CD14-positive monocyte (primary cell): ENCODE measurements around the gene ABCC11. TPM values are rescaled to one million over a fixed set of nuclear protein-coding genes. Genes with fewer than 3 reads are reported as not detected.

ENCODE experiments used
- DNase-seq, 3 donors: peaks; one replicate each; pipeline ENCODE4 v3.0.0-alpha.2; 2011 to 2022
- H2AFZ ChIP-seq: 2 replicates; pipeline ENCODE4 v1.6.0; 2012; ENCODE audit warnings: mild to moderate bottlenecking, low read depth, low read length, inconsistent platforms; ENCODE audit not compliant: insufficient read depth, poor library complexity, severe bottlenecking
- H3K27ac ChIP-seq, 2 donors: 1 replicate in 1 of 2; 2 replicates in 1 of 2; pipeline ENCODE4 v1.5.1; 2012 to 2013; ENCODE audit warnings: low read length in 2 of 2, control low read depth in 1 of 2, inconsistent platforms in 1 of 2, low read depth in 1 of 2, mild to moderate bottlenecking in 1 of 2
- H3K27me3 ChIP-seq, 2 donors: one replicate each; pipeline versions ENCODE4 v1.6.0 to v1.6.1; 2011 to 2013; ENCODE audit warnings: low read length in 2 of 2; ENCODE audit not compliant: control insufficient read depth in 2 of 2, insufficient read depth in 2 of 2
- H3K36me3 ChIP-seq, 2 donors: replicated peaks in 1 of 2; 1 replicate in 1 of 2; 2 replicates in 1 of 2; pipeline versions ENCODE4 v1.5.1 to v1.6.1; 2012 to 2013; ENCODE audit warnings: low read length in 2 of 2, control low read depth in 1 of 2, inconsistent platforms in 1 of 2, mild to moderate bottlenecking in 1 of 2; ENCODE audit not compliant: insufficient read depth in 2 of 2, control insufficient read depth in 1 of 2
- H3K4me1 ChIP-seq, 2 donors: 1 replicate in 1 of 2; 2 replicates in 1 of 2; pipeline versions ENCODE4 v1.5.1 to v1.6.1; 2012 to 2013; ENCODE audit warnings: low read length in 2 of 2, control low read depth in 1 of 2, inconsistent platforms in 1 of 2, mild to moderate bottlenecking in 1 of 2, moderate library complexity in 1 of 2; ENCODE audit not compliant: insufficient read depth in 2 of 2, control insufficient read depth in 1 of 2
- H3K4me2 ChIP-seq: replicated peaks from 2 replicates; pipeline ENCODE3; 2012; ENCODE audit warnings: low read length, moderate library complexity, mild to moderate bottlenecking; ENCODE audit not compliant: poor library complexity, severe bottlenecking; ENCODE audit errors: extremely low read depth
- H3K4me3 ChIP-seq, 3 experiments: fragments of 200-600 bp in 1 of 3; sonication (generic) in 1 of 3; replicated peaks in 1 of 3; 1 replicate in 2 of 3; 2 replicates in 1 of 3; pipeline ENCODE4 v1.5.1; 2011 to 2013; ENCODE audit warnings: low read length in 3 of 3, mild to moderate bottlenecking in 3 of 3, control low read depth in 2 of 3, low read depth in 2 of 3, inconsistent platforms in 1 of 3, moderate library complexity in 1 of 3
- H3K79me2 ChIP-seq: 2 replicates; pipeline ENCODE4 v1.6.0; 2012; ENCODE audit warnings: mild to moderate bottlenecking, control low read depth, inconsistent platforms, low read length, moderate library complexity; ENCODE audit not compliant: insufficient read depth
- H3K9ac ChIP-seq: 2 replicates; pipeline ENCODE4 v1.6.0; 2017; ENCODE audit warnings: low read length, mild to moderate bottlenecking; ENCODE audit not compliant: insufficient read depth, poor library complexity, severe bottlenecking
- H3K9me3 ChIP-seq, 2 donors: replicated peaks in 1 of 2; 1 replicate in 1 of 2; 2 replicates in 1 of 2; pipeline versions ENCODE4 v1.5.1 to v1.6.1; 2012 to 2013; ENCODE audit warnings: low read length in 2 of 2, control low read depth in 1 of 2; ENCODE audit not compliant: control insufficient read depth in 1 of 2, insufficient read depth in 1 of 2
- H4K20me1 ChIP-seq: 2 replicates; pipeline ENCODE4 v1.6.0; 2012; ENCODE audit warnings: mild to moderate bottlenecking, low read length, control low read depth, moderate library complexity; ENCODE audit not compliant: insufficient read depth
- H3K27ac Mint-ChIP-seq, 7 donors: one replicate each; pipeline ENCODE4 v1.8.0; 2020; ENCODE audit warnings: mild to moderate bottlenecking in 7 of 7, mixed read lengths in 7 of 7, moderate library complexity in 6 of 7, inconsistent platforms in 2 of 7
- H3K27me3 Mint-ChIP-seq, 3 donors: one replicate each; pipeline ENCODE4 v1.8.0; 2021 to 2022; ENCODE audit warnings: low read depth in 3 of 3, mild to moderate bottlenecking in 3 of 3, mixed read lengths in 3 of 3, moderate library complexity in 3 of 3, inconsistent platforms in 1 of 3
- H3K36me3 Mint-ChIP-seq, 2 donors: one replicate each; pipeline ENCODE4 v1.8.0; 2020; ENCODE audit warnings: mixed read lengths in 2 of 2, inconsistent platforms in 1 of 2, mild to moderate bottlenecking in 1 of 2
- H3K4me1 Mint-ChIP-seq: one replicate; pipeline ENCODE4 v1.8.0; 2020; ENCODE audit warnings: mild to moderate bottlenecking, mixed read lengths
- H3K4me3 Mint-ChIP-seq, 2 donors: one replicate each; pipeline ENCODE4 v1.8.0; 2020; ENCODE audit warnings: mild to moderate bottlenecking in 2 of 2, mixed read lengths in 2 of 2, moderate library complexity in 1 of 2
- H3K9me3 Mint-ChIP-seq, 7 donors: one replicate each; pipeline ENCODE4 v1.8.0; 2020 to 2022; ENCODE audit warnings: mixed read lengths in 7 of 7, mild to moderate bottlenecking in 6 of 7, moderate library complexity in 6 of 7, inconsistent platforms in 2 of 7
- WGBS: methylation state at CpG from one replicate; pipeline ENCODE4 v1.1.5; 2013; ENCODE audit warnings: missing lambda C conversion rate; ENCODE audit not compliant: insufficient coverage; 5-methylcytosine and 5-hydroxymethylcytosine counted together
- intact Hi-C, 2 donors: fragments of 100-400 bp; cut with micrococcal nuclease; formaldehyde crosslinking; loops; one replicate each; pipeline versions ENCODE4 v1.15.0 to v1.15.1; 2023
- polyA plus RNA-seq, 3 donors: library from polyadenylated mRNA; depleted of rRNA in 1 of 3; unstranded in 2 of 3; stranded (reverse) in 1 of 3; fragments of 300-500 nt in 2 of 3; fragments of >200 nt in 1 of 3; fragmentation: Illumina TruSeq in 2 of 3; gene quantifications; 1 replicate in 2 of 3; 2 replicates in 1 of 3; pipeline ENCODE4 v1.2.3, GENCODE V29; 2012 to 2021
- TF ChIP-seq, protein P1 (sequence below): fragments of 200-600 bp; IDR thresholded peaks from one replicate; pipeline ENCODE4 v1.8.0; 2022; ENCODE audit warnings: antibody characterized with exemption, mild to moderate bottlenecking

Gene ABCC11
- polyA plus RNA-seq, 3 donors: 0.03 TPM; not detected in 2

DNA sequence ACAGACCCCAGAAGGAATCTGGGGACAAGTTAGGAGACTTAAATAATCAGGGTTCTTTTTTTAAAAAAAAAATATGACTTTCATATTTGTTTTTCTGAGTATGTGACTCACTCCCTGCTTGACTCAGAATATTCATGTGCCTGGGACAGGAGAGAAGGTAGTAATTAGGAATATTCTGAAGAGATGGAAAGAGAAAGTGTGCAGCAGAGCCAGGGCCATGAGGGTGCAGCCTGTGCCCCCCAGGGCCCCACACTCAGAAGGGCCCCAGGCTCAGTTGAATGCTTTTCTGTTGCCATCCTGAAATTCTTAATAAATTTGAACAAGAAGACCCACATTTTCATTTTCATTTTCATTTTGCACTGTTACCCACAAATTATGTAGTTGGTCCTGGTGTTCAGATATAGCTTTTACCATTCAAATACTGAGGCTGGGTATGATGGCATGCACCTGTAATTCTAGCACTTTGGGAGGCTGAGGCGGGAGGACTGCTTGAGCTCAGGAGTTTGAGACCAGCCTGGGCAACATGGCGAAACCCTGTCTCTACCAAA, 14.8 kb downstream of the ABCC11 start:
- TF ChIP-seq, protein P1, sequence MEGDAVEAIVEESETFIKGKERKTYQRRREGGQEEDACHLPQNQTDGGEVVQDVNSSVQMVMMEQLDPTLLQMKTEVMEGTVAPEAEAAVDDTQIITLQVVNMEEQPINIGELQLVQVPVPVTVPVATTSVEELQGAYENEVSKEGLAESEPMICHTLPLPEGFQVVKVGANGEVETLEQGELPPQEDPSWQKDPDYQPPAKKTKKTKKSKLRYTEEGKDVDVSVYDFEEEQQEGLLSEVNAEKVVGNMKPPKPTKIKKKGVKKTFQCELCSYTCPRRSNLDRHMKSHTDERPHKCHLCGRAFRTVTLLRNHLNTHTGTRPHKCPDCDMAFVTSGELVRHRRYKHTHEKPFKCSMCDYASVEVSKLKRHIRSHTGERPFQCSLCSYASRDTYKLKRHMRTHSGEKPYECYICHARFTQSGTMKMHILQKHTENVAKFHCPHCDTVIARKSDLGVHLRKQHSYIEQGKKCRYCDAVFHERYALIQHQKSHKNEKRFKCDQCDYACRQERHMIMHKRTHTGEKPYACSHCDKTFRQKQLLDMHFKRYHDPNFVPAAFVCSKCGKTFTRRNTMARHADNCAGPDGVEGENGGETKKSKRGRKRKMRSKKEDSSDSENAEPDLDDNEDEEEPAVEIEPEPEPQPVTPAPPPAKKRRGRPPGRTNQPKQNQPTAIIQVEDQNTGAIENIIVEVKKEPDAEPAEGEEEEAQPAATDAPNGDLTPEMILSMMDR: no peak
- Histone ChIP-seq H3K9me3 (no peaks in the 10 kb centered on the region), H3K4me1 (no peaks in the 10 kb centered on the region), H3K36me3 (no peaks in the 10 kb centered on the region), H3K27me3 (no peaks in the 10 kb centered on the region), H2AFZ (no peak overlapping the region), H3K4me2 (no peak overlapping the region), H3K9ac (no peak overlapping the region), H3K79me2 (no peaks in the 10 kb centered on the region), H4K20me1 (no peaks in the 10 kb centered on the region), H3K27ac (no peak overlapping the region), H3K4me3 (no peak overlapping the region)
- WGBS: no CpG with 5 or more reads among the region's 2 CpGs
- Mint-ChIP-seq H3K27ac (no peak overlapping the region), H3K4me1 (peaks cover 7% of the 10 kb centered on the region), H3K9me3 (no peaks in the 10 kb centered on the region), H3K27me3 (peaks cover 1 to 6% (median 6%) of the 10 kb centered on the region in 3 donors), H3K4me3 (no peak overlapping the region), H3K36me3 (no peaks in the 10 kb centered on the region)
- no peak for DNase-seq
- intact Hi-C loops: no loop called here

DNA sequence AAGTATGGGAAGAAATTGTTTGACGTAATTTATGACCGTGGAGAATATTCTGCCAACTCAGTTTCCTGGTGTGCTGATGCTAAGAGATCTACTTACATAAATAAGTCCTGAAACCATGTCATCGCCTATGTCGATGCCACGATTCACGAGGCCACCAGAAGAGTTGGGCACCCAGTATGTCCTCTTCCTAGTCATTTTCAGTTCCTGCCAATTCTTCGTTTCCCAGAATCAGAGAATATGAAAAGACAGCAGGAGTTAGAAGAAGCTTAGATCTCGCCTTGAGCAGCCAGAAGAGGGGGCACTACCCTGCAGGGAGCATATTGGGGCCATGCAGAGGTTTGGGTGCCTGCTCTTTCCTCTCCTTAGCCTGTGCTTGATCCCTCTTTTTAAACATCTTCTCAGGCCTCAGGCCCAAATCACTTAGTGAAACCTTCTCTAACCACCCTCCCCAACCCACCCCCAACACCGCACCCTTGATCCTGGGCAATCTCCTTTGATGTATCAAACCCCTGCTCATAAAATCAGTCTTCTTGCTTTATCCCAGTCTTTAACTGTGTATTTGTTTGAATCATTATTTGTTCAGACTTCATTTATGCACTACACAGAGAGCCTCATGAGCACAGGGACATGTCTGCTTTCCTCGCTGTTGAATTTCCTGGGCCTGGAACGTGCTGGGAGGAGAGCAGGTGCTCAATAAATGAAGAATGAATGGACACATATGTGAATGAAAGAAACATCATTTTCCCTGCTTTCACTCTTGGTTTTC, 15.4 kb downstream of the ABCC11 start:
- Histone ChIP-seq H3K4me3 (no peak overlapping the region), H4K20me1 (no peaks in the 10 kb centered on the region), H3K4me1 (no peaks in the 10 kb centered on the region), H3K4me2 (no peak overlapping the region), H3K79me2 (no peaks in the 10 kb centered on the region), H3K27me3 (no peaks in the 10 kb centered on the region), H3K9me3 (no peaks in the 10 kb centered on the region), H3K36me3 (no peaks in the 10 kb centered on the region), H2AFZ (peak overlapping the region; percentile 4), H3K9ac (no peak overlapping the region), H3K27ac (no peak overlapping the region)
- WGBS: no CpG with 5 or more reads among the region's 11 CpGs
- Mint-ChIP-seq H3K4me1 (peaks cover 7% of the 10 kb centered on the region), H3K36me3 (no peaks in the 10 kb centered on the region), H3K4me3 (no peak overlapping the region), H3K27ac (peak overlapping the region in 1 of 7 donors; percentile 32), H3K27me3 (peaks cover 1 to 6% (median 6%) of the 10 kb centered on the region in 3 donors), H3K9me3 (no peaks in the 10 kb centered on the region)
- DNase-seq: peak in 2 of 3 donors; percentile 5 to 8
- intact Hi-C loops: no loop called here
- TF ChIP-seq, protein P1: peak; percentile 36
